ENCODE results near the gene CNOT8.

CNOT8 gene

DNA sequence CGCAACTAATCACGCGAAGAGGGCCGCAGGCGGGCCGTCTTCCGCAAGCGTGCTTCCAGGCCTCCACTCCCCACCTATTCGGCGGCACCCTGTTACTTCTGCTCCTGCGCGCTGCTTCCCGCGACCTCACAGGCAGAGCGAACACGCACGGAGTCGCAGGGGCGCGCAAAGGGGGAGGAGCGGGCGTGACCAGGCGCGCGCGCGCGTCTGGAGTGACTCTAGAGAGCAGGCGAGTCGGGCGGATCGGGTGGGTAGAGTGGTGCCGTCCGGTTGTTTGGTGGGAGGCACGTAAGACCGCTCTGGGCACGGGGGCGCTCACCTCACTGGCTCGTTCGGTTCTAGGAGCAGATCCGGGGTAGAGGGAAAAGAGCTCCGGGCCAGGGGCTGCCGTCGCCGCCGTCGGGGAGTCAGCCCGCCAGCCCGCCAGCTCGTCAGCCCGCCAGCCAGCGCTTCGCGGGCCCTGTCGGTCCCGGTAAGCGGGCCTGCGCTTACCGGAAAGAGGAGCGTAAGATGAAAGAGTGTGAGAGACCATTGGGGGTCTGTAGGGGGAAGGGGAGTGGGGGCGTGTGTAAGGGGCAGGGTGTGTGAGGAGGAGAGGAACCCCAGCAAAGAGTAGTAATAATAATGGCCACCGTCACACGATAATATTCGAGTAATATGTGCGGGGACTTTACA is at the start of gene CNOT8:
CNOT8 (plus strand) TSS at position 331 of the 675 bp plus-strand sequence. CDS start 4,652 bp downstream, outside the sequence.
- no peaks in the 10 kb centered on the region for H3K9me3 ChIP-seq (ENCODE audit: insufficient read depth, low read depth, low read length)
- H3K4me1 ChIP-seq (ENCODE audit: insufficient read depth, low read length): peaks cover 11% of the 10 kb centered on the region; the same call in 1 of the 2 replicates
- H3K4me3 ChIP-seq (ENCODE audit: low read length): peak within 1 kb of the TSS; percentile 85
- peak within 1 kb of the TSS; percentile 94 for H3K27ac ChIP-seq (ENCODE audit: low read length)
- H3K36me3 ChIP-seq (ENCODE audit: insufficient read depth, low read depth, low read length): peaks cover 11% of the 10 kb centered on the region
- H3K27me3 ChIP-seq (ENCODE audit: insufficient read depth, low read length): no peaks in the 10 kb centered on the region
- peak within 1 kb of the TSS; percentile 84 for H3K9ac ChIP-seq (ENCODE audit: low read depth, low read length)

DNA sequence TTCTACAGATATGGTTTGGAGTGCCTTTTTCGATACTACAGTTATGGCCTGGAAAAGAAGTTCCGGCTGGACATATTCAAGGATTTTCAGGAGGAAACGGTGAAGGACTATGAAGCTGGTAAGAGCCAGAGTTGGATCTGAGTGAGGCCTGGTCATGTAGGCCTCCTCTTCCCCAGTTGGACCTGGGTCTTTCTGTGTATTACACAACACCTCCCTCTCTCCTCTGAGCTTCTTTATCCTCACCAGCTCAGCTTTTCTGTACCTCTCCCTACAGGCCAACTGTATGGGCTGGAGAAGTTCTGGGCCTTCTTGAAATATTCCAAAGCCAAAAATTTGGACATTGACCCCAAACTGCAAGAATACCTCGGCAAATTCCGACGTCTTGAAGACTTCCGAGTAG is 47.2 kb upstream of the CNOT8 start:
- Histone ChIP-seq H3K27me3 (ENCODE audit: insufficient read depth, low read length) (no peaks in the 10 kb centered on the region), H3K4me3 (ENCODE audit: low read length) (no peak overlapping the region), H3K9ac (ENCODE audit: low read depth, low read length) (no peak overlapping the region), H3K4me1 (ENCODE audit: insufficient read depth, low read length) (no peaks in the 10 kb centered on the region), H3K36me3 (ENCODE audit: insufficient read depth, low read depth, low read length) (peaks cover 95% of the 10 kb centered on the region), H3K9me3 (ENCODE audit: insufficient read depth, low read depth, low read length) (no peaks in the 10 kb centered on the region), H3K27ac (ENCODE audit: low read length) (no peak overlapping the region)

DNA sequence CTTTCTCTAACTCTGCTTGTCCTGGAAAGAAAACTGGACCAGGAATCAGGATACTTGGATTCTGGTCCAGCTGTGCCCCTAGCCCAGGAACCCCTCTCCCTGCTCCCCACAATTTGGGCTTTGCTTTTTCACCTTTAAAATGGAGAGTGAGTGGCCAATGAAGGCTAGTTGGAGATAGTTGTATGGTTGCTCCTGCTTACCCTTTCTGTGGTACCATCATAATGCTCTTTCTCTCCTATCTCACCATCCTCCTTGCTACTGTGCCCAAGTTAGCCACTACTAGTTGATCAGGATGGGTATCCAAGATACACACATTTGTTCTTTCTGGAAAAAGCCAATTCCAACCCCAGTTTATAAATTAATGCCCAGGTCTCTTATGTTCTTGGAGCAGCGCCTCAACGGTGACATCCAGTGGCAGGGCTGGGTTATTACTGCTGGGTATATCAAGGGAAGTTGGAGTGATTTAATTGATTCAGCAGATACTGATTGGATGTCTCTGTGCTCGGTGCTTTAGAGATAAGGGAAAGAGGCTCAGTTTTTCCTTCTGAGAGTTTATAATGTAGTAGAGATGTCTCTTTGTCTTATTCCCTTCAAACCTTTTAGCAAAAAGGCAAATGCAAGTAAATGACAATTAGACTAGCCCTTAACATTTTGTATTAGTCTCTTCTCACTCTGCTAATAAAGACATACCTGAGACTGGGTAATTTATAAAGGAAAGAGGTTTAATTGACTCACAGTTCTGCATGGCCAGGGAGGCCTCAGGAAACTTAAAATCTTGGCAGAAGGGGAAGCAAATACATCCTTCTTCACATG is 46.6 kb upstream of the CNOT8 start:
- no peaks in the 10 kb centered on the region for H3K4me1 ChIP-seq (ENCODE audit: insufficient read depth, low read length)
- no peak overlapping the region for H3K9ac ChIP-seq (ENCODE audit: low read depth, low read length)
- H3K4me3 ChIP-seq (ENCODE audit: low read length): no peak overlapping the region
- H3K27me3 ChIP-seq (ENCODE audit: insufficient read depth, low read length): no peaks in the 10 kb centered on the region
- H3K36me3 ChIP-seq (ENCODE audit: insufficient read depth, low read depth, low read length): peaks cover 95% of the 10 kb centered on the region
- H3K9me3 ChIP-seq (ENCODE audit: insufficient read depth, low read depth, low read length): no peaks in the 10 kb centered on the region
- H3K27ac ChIP-seq (ENCODE audit: low read length): no peak overlapping the region

GRCh38 chr5:154813158-154813557 is 45.3 kb upstream of the CNOT8 start:
- Histone ChIP-seq H3K9me3 (ENCODE audit: insufficient read depth, low read depth, low read length) (no peaks in the 10 kb centered on the region), H3K27me3 (ENCODE audit: insufficient read depth, low read length) (no peaks in the 10 kb centered on the region), H3K4me1 (ENCODE audit: insufficient read depth, low read length) (no peaks in the 10 kb centered on the region), H3K27ac (ENCODE audit: low read length) (no peak overlapping the region), H3K9ac (ENCODE audit: low read depth, low read length) (no peak overlapping the region), H3K36me3 (ENCODE audit: insufficient read depth, low read depth, low read length) (peaks cover 95% of the 10 kb centered on the region), H3K4me3 (ENCODE audit: low read length) (no peak overlapping the region)

GRCh38 chr5:154813736-154814135 is 44.7 kb upstream of the CNOT8 start:
- no peak overlapping the region for H3K27ac ChIP-seq (ENCODE audit: low read length)
- H3K27me3 ChIP-seq (ENCODE audit: insufficient read depth, low read length): no peaks in the 10 kb centered on the region
- H3K9me3 ChIP-seq (ENCODE audit: insufficient read depth, low read depth, low read length): no peaks in the 10 kb centered on the region
- H3K4me1 ChIP-seq (ENCODE audit: insufficient read depth, low read length): no peaks in the 10 kb centered on the region
- no peak overlapping the region for H3K4me3 ChIP-seq (ENCODE audit: low read length)
- no peak overlapping the region for H3K9ac ChIP-seq (ENCODE audit: low read depth, low read length)
- H3K36me3 ChIP-seq (ENCODE audit: insufficient read depth, low read depth, low read length): peaks cover 95% of the 10 kb centered on the region

DNA sequence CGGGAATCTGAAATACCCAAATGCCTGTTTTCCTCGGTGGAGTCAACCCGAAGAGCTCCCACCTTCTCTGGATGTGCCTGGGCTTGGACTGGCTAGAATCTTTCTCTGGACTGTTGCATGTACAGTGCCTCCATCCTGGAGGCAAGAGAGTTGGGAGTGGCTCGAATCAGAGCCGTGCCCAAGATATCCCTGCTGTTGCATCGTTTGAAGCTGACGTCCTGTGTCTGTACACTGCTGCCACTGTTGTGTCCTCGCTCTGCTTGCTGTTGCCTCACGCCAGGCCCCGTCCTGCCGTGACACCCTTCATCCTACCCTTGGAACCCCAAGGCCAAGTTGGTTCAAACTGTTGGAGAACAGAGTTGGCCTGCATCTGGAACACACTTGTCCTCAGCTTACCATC is 43.4 kb upstream of the CNOT8 start:
- Histone ChIP-seq H3K27ac (ENCODE audit: low read length) (no peak overlapping the region), H3K27me3 (ENCODE audit: insufficient read depth, low read length) (no peaks in the 10 kb centered on the region), H3K9ac (ENCODE audit: low read depth, low read length) (no peak overlapping the region), H3K9me3 (ENCODE audit: insufficient read depth, low read depth, low read length) (no peaks in the 10 kb centered on the region), H3K36me3 (ENCODE audit: insufficient read depth, low read depth, low read length) (peaks cover 94% of the 10 kb centered on the region), H3K4me3 (ENCODE audit: low read length) (no peak overlapping the region), H3K4me1 (ENCODE audit: insufficient read depth, low read length) (no peaks in the 10 kb centered on the region)

- no peak overlapping the region for H3K27ac ChIP-seq (ENCODE audit: low read length)
- no peak overlapping the region for H3K9ac ChIP-seq (ENCODE audit: low read depth, low read length)
- peaks cover 95% of the 10 kb centered on the region for H3K36me3 ChIP-seq (ENCODE audit: insufficient read depth, low read depth, low read length)
- H3K9me3 ChIP-seq (ENCODE audit: insufficient read depth, low read depth, low read length): no peaks in the 10 kb centered on the region
- no peaks in the 10 kb centered on the region for H3K27me3 ChIP-seq (ENCODE audit: insufficient read depth, low read length)
- H3K4me1 ChIP-seq (ENCODE audit: insufficient read depth, low read length): no peaks in the 10 kb centered on the region
- H3K4me3 ChIP-seq (ENCODE audit: low read length): no peak overlapping the region
These were observed 42.7 kb upstream of the CNOT8 start for GRCh38 chr5:154815684-154816247.

DNA sequence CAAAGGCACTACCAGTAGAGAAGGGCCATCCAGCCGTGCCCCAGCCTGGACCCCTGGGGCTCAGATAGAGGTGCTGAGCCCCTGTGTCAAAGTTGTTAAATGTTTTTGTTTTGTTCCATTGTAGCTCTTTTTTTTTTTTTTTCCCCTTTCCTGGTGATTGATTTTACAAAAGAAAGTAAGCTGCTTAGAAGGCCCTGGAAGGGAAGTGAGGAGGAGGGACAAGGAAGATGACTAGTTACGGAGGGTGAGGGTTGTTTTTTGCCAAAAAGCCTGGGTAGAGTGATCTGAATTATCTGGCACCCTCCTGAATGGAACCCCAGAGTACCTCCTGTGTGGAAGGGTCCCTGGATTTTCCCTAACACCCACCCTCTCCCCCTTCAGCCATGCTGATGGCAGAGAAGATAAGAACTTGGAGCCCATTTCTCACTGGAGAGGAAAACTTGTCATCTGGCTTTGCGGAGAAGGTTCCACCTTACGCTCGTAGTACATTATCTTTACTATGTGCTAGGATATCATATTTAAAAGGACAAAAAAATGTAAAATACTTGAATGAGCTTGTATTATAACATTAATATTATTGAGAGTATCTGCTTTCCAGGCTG is 41.4 kb upstream of the CNOT8 start:
- no peak overlapping the region for H3K9ac ChIP-seq (ENCODE audit: low read depth, low read length)

GRCh38 chr5:154817815-154818214 is 40.6 kb upstream of the CNOT8 start:
- no peak overlapping the region for H3K9ac ChIP-seq (ENCODE audit: low read depth, low read length)
- H3K9me3 ChIP-seq (ENCODE audit: insufficient read depth, low read depth, low read length): no peaks in the 10 kb centered on the region
- no peak overlapping the region for H3K27ac ChIP-seq (ENCODE audit: low read length)
- no peaks in the 10 kb centered on the region for H3K4me1 ChIP-seq (ENCODE audit: insufficient read depth, low read length)
- H3K4me3 ChIP-seq (ENCODE audit: low read length): no peak overlapping the region
- H3K27me3 ChIP-seq (ENCODE audit: insufficient read depth, low read length): no peaks in the 10 kb centered on the region
- peaks cover 95% of the 10 kb centered on the region for H3K36me3 ChIP-seq (ENCODE audit: insufficient read depth, low read depth, low read length)

More for the DNA sequence above, 41.4 kb upstream of the CNOT8 start:
- H3K4me1 ChIP-seq (ENCODE audit: insufficient read depth, low read length): no peaks in the 10 kb centered on the region
- no peak overlapping the region for H3K4me3 ChIP-seq (ENCODE audit: low read length)
- H3K27ac ChIP-seq (ENCODE audit: low read length): no peak overlapping the region
- H3K27me3 ChIP-seq (ENCODE audit: insufficient read depth, low read length): no peaks in the 10 kb centered on the region
- H3K9me3 ChIP-seq (ENCODE audit: insufficient read depth, low read depth, low read length): no peaks in the 10 kb centered on the region
- peaks cover 94% of the 10 kb centered on the region for H3K36me3 ChIP-seq (ENCODE audit: insufficient read depth, low read depth, low read length)

DNA sequence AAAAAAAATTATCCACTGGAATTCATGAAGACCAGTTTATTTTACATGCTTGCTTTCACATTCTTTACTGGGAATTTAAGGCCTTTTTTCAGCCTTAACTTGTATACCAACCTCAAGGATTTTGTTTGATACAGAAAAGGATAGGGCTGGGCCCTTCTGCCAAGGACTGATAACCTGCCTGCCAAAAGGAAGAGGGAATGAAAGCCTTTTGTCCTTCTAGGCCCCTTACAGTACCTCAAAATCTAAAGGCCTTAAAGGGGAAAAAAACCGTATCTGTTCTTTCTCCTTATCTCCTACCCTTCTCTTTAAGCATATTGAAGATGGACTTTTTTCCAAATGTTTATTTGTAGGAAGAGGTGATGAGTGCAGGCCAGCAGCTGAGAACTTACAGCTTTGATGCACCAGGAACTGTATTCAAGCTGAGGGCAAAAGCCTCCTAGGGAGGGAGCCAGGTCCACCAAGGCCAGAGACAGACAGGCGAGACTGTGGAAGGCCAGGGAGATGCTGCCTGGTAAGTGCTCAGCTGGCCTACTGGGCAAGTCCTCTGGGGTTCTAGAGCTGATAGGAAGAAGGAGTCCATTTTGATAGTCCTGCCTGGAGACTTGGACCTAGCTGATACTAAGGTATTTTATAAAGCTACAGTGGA is 39.8 kb upstream of the CNOT8 start:
- Histone ChIP-seq H3K27me3 (ENCODE audit: insufficient read depth, low read length) (no peaks in the 10 kb centered on the region), H3K4me1 (ENCODE audit: insufficient read depth, low read length) (no peaks in the 10 kb centered on the region), H3K9me3 (ENCODE audit: insufficient read depth, low read depth, low read length) (no peaks in the 10 kb centered on the region), H3K4me3 (ENCODE audit: low read length) (no peak overlapping the region), H3K9ac (ENCODE audit: low read depth, low read length) (no peak overlapping the region), H3K36me3 (ENCODE audit: insufficient read depth, low read depth, low read length) (peaks cover 95% of the 10 kb centered on the region), H3K27ac (ENCODE audit: low read length) (no peak overlapping the region)

- Histone ChIP-seq H3K4me1 (ENCODE audit: insufficient read depth, low read length) (no peaks in the 10 kb centered on the region), H3K4me3 (ENCODE audit: low read length) (no peak overlapping the region), H3K36me3 (ENCODE audit: insufficient read depth, low read depth, low read length) (peaks cover 96% of the 10 kb centered on the region), H3K9ac (ENCODE audit: low read depth, low read length) (no peak overlapping the region), H3K27me3 (ENCODE audit: insufficient read depth, low read length) (no peaks in the 10 kb centered on the region), H3K27ac (ENCODE audit: low read length) (no peak overlapping the region), H3K9me3 (ENCODE audit: insufficient read depth, low read depth, low read length) (no peaks in the 10 kb centered on the region)
These were observed 38.9 kb upstream of the CNOT8 start for GRCh38 chr5:154819546-154819945.

All from iPS-20b (cell line).